ENCODE data around the gene RPL36. TPM values are rescaled to one million over a fixed set of nuclear protein-coding genes. Genes with fewer than 3 reads are reported as not detected.

Gene RPL36
- total and polyA plus RNA-seq, 2 of the 8 experiments (the other 6 are each of a cell fraction or from before 2014, with no cell fraction given), result 951 to 1,075 TPM

GRCh38 chr19:5677136-5677535 is 13.0 kb upstream of the RPL36 start:
- H3K79me1 ChIP-seq (ENCODE audit: low read depth, low read length), result peaks cover 3% of the 10 kb centered on the region; the same call in 1 of the 2 replicates
- no peak overlapping the region for H2BK5ac ChIP-seq (ENCODE audit: low read depth, low read length)
- H3K23me2 ChIP-seq (ENCODE audit: low read depth, low read length), result peaks cover 22% of the 10 kb centered on the region; the same call in 1 of the 2 replicates
- H3K14ac ChIP-seq (ENCODE audit: insufficient read length), result no peak overlapping the region
- H3K56ac ChIP-seq (replicated peaks; ENCODE audit: insufficient read length, low read depth, low read length), result no peak overlapping the region
- H4K91ac ChIP-seq (replicated peaks; ENCODE audit: insufficient read length, low read length), result no peak overlapping the region
- WGBS, 2 experiments (ENCODE audit: extremely low coverage in 1 of 2, insufficient coverage in 1 of 2, insufficient read length in 1 of 2, insufficient replicate concordance in 2 of 2, low coverage in 1 of 2, low lambda C conversion rate in 2 of 2, missing lambda C conversion rate in 1 of 2), result 88% methylated on average over 9 of the region's 10 CpGs; no CpG with 5 or more reads in 1 of the 2 experiments
- no peak overlapping the region for H2BK120ac ChIP-seq (replicated peaks; ENCODE audit: low read depth, low read length)
- H3K4me1 ChIP-seq (replicated peaks in 1 of 4; ENCODE audit: control insufficient read depth in 3 of 4, insufficient read depth in 4 of 4, low read length in 3 of 4), result peaks cover 0 to 14% (median 2%) of the 10 kb centered on the region in 4 experiments; a peak in 5 of 7 replicates
- no peak overlapping the region for H3K18ac ChIP-seq (ENCODE audit: extremely low read depth, low read length)
- no peak overlapping the region for H3K23ac ChIP-seq (ENCODE audit: insufficient read length)
- TF ChIP-seq EZH2 (IDR thresholded peaks at IDR 0.05; ENCODE audit: low read depth, low read length, severe bottlenecking) (no peak), KDM1A (IDR thresholded peaks at IDR 0.05; ENCODE audit: borderline replicate concordance, low read length) (no peak), EP300 (IDR thresholded peaks at IDR 0.05; ENCODE audit: borderline replicate concordance in 1 of 2, low read depth in 2 of 2, low read length in 2 of 2) (no peak), RNF2 (IDR thresholded peaks at IDR 0.05; ENCODE audit: borderline replicate concordance, low read depth, low read length, missing control alignments, poor library complexity, severe bottlenecking) (no peak)
- H2BK15ac ChIP-seq (ENCODE audit: low read length), result no peak overlapping the region
- H3K4me2 ChIP-seq (ENCODE audit: insufficient read depth in 1 of 2, low read depth in 2 of 2, low read length in 2 of 2), result no peak overlapping the region
- no peak overlapping the region for H2AFZ ChIP-seq (ENCODE audit: low read length)
- DNase-seq (ENCODE audit: low read depth in 1 of 2, low spot score in 2 of 2), result no peak
- H3K27me3 ChIP-seq (replicated peaks in 1 of 4; ENCODE audit: control insufficient read depth in 3 of 4, extremely low read depth in 1 of 4, insufficient read depth in 3 of 4, low read length in 3 of 4), result no peaks in the 10 kb centered on the region
- no peak overlapping the region for H4K5ac ChIP-seq (ENCODE audit: insufficient read length, low read depth, low read length)
- 0 out of 2 replicates have a peak overlapping the region, but pooled peaks have one; percentile 20 for H4K8ac ChIP-seq (ENCODE audit: extremely low read depth, insufficient read depth, low read length)
- H2BK20ac ChIP-seq (ENCODE audit: low read length), result no peak overlapping the region
- ChIA-PET POLR2A (ENCODE audit: partially characterized antibody) (interaction anchor here (1.3 to 4.1 kb wide), 6 partner anchors 9 to 54 kb away, joined by 3 to 51 read pairs (median 10); partner anchors contain the start of genes RPL36, SAFB and SAFB2), CTCF (ENCODE audit: partially characterized antibody) (interaction anchor here (3.0 kb wide), 1 partner anchor 12 kb away, joined by 26 read pairs; the partner anchor contains the start of gene RPL36)
- H4K20me1 ChIP-seq (replicated peaks in 1 of 2; ENCODE audit: control insufficient read depth in 1 of 2, insufficient read depth in 2 of 2, low read length in 2 of 2), result peaks cover 0 to 8% of the 10 kb centered on the region in 2 experiments
- H3K79me2 ChIP-seq (ENCODE audit: control insufficient read depth in 1 of 2, insufficient read depth in 2 of 2, low read length in 2 of 2), result no peaks in the 10 kb centered on the region
- no peak for FAIRE-seq
- no peak overlapping the region for H2AK5ac ChIP-seq (ENCODE audit: low read depth, low read length)
- H3K36me3 ChIP-seq (ENCODE audit: control insufficient read depth in 2 of 4, insufficient read depth in 4 of 4, low read length in 3 of 4), result peaks cover 0 to 2% (median 0%) of the 10 kb centered on the region in 4 experiments; a peak in 1 of 8 replicates
- H3K9ac ChIP-seq (replicated peaks in 1 of 4; ENCODE audit: extremely low read depth in 1 of 4, low read depth in 3 of 4, low read length in 3 of 4), result no peak overlapping the region
- H2BK12ac ChIP-seq (ENCODE audit: low read depth, low read length), result no peak overlapping the region
- no peaks in the 10 kb centered on the region for H3K9me3 ChIP-seq (ENCODE audit: insufficient read depth in 2 of 2, low read depth in 1 of 2, low read length in 1 of 2)
- no peak overlapping the region for H3K27ac ChIP-seq (ENCODE audit: low read depth, low read length)
- no peak overlapping the region for H3K4ac ChIP-seq (replicated peaks; ENCODE audit: insufficient read length, low read depth, low read length)
- no peak overlapping the region for H3K4me3 ChIP-seq (ENCODE audit: extremely low read depth in 1 of 4, insufficient read depth in 2 of 4, low read depth in 3 of 4, low read length in 4 of 4)
